Measurements from ENCODE around the gene MAP1LC3A.

The MAP1LC3A gene

GRCh38 chr20:34529742-34530141, 28.8 kb upstream of the MAP1LC3A start:
- no peak for DNase-seq (ENCODE audit: low spot score)

- no peak for DNase-seq (ENCODE audit: low spot score)
Measured at GRCh38 chr20:34530342-34530741, 28.2 kb upstream of the MAP1LC3A start.

- no peak for DNase-seq (ENCODE audit: low spot score)
Measured at GRCh38 chr20:34531608-34532265, 26.8 kb upstream of the MAP1LC3A start.

DNA sequence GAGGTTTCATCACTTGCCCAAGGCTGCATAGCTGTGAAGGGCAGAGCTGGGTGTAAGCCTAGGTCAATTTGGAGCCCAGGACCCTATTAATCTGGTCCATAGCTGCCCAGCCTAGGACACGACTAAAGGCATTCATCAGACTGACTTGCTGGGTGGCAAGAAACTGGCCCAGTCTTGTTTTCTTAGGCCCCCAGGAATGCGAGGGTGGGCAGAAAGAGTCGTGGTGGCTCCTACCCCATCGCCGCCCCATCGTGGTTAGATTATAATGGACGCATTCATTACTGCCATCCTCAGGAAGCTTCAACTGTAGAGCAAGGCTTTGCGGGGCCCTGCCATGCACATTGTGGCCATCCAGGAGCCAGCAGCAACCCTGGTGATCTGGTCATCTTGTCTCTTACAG, 26.2 kb upstream of the MAP1LC3A start:
- DNase-seq (ENCODE audit: low spot score) = no peak

GRCh38 chr20:34532756-34533155, 25.8 kb upstream of the MAP1LC3A start:
- DNase-seq (ENCODE audit: low spot score) = no peak

DNA sequence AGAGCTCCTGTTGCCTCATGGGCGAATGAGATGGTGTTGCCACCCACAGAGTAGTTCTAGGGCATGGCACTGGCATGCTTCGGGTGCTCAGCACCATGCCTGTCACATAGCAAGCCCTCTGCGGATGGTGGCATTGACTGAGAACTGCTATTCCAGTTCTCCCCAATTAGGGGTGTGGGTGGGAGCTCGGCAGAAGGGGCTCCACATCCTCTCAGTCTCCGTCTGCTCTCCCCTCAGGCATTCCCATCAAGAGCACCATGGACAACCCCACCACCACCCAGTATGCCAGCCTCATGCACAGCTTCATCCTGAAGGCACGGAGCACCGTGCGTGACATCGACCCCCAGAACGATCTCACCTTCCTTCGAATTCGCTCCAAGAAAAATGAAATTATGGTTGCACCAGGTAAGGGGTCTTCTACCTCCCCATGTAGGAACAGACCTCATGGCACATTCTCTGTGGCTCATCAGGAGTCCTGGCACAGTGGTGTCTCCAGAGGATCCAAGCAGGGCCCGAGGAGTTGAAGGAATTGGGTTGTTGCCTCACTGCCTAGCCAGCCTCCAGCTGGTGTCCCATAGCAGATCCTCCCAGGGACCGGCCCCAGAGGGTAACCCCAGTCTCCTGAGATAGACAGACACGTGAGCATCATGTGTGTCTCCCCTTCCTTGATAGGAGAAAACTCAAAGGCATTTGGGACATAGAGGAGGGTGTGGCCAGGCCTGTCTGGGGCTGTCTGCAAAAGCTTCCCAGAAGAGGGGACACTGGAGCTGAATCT, 23.9 kb upstream of the MAP1LC3A start:
- DNase-seq (ENCODE audit: low spot score) = no peak

- DNase-seq (ENCODE audit: low spot score) = no peak
Measured at GRCh38 chr20:34535301-34535840, 23.1 kb upstream of the MAP1LC3A start.

DNA sequence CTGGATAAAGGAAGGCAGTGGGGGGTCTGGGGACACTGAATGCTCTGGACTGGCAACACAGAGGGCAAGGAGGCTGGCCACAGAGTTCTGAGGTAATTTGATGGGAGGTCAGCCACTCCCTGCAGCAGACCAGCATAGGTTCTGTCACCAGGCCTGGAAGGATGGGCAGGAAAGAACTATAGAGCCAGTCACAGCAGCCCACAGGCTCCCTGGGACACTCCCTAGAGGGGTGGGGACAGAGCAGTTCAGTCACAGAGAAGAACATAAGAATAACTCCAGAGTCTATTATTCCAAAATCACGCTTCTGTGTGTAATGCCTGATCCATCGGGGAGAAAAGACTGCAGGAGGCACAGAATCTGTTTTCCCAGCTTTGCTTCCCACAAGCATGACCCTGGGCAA, 22.7 kb upstream of the MAP1LC3A start:
- DNase-seq (ENCODE audit: low spot score) = no peak

DNA sequence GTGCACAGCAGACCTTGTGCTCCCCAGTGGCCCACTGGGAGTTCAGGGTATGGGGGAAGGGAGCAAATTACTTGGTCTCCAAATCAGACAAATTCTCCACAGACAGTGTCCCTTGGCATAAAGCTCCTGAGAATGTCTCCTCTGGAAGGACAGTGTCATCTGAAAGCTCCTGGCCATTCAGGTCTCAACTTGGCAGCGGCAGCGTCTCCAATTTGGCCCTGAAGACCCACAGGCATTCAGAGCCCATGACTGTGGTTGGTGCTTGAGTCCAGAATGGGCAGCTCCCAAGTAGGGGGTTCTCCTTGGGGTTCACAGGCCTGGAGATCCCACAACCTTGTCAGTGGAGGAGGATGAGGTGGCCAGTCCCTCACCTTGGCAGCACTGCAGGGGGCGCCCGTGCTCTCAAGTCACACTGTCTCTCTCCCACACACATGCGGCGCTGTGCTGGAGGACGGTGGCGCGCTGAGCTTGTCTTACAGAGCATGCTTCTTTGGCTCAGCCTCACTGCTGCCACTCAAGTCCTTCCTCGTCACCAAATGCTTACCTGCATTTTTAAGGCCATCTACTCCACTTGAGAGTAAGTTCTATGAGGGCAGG, 21.6 kb upstream of the MAP1LC3A start:
- DNase-seq (ENCODE audit: low spot score) = no peak

DNA sequence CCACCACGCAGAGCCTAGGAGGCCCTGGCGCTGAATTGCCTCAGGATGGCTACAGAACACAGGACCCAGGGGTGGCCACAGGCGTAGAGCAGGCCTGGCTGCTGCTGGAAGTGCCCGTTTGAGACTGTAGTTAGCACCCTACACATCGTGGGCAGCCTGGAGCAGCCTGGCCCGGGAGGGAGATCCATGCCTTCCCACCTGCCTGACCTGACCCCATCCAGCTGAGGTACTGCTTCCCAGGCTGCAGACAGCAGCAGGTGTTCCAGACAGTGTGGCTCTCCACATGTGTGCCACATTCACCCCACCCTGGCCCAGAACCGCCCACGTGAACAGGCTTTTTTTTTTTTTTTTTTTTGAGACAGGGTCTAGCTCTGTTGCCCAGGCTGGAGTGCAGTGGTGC, 20.9 kb upstream of the MAP1LC3A start:
- no peak for DNase-seq (ENCODE audit: low spot score)

DNA sequence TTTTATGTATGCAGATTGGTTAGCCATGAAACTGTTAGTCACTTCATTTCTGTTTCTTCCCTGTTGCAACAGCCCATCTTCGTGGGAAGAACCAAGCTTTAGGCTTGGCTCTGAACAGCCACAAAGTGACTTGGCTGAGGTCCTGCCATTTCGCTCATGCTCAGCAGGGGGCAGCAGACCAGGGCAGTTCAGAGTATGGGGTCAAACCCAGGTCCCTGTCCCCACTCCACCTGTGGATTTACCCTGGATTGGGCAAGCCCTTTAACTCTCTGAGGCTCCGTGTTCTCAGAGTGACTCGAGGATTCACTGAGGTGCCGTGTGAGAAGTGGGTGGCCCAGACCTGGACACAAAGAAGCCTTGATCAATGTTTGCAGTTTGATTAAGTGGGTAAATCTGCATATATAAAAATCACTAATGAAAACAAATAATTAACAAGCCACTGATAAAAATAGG, 19.8 kb upstream of the MAP1LC3A start:
- DNase-seq (ENCODE audit: low spot score) = peak; percentile 66

DNA sequence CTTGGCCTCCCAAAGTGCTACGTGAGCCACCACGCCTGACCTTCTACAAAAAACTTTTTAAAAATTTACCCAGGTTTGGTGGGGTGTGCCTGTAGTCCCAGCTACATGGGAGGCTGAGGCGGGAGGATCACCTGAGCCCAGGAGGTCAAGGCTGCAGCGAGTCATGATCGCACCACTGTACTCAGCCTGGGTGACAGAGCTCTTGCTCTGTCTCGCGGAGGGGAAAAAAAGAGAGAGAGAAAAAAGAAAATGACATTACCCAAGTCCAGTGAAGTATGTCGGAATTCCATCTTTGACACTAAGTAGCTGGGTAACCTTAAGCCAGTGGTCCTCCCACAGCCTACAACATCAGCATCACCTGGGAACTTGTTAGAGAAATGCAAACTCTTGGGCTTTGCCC, 18.8 kb upstream of the MAP1LC3A start:
- DNase-seq (ENCODE audit: low spot score) = no peak

GRCh38 chr20:34540596-34541263, 17.8 kb upstream of the MAP1LC3A start:
- DNase-seq (ENCODE audit: low spot score) = no peak

DNA sequence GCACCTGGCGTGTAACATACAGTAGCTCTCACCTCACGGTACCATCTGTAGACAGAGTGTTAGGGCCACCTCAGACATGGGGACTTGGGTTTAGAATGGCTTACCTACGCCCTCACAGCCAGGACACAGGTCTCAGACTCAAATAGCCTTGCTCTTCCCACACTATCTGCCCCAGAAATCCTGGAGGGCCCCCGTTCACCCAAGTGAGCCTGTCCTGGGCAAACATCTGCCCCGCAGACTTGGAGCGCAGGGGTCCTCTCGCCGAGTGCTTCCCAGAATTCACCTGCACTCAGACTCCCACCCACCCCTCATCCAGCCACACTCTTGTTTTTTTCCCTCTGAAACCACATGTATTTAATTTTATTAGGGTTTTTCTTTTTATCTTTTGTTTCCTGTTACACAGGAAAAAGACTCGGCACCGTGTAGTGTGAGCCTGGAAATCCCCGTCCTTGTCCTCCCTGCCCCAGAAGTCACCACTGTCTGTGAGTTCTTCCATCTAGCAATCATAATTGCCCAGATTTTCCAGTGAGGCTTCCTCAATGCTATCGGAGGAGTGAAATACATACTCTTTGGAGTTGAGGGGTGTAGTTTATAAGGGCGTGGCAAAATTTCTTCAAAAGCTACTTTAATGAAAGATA, 17.1 kb upstream of the MAP1LC3A start:
- no peak for DNase-seq (ENCODE audit: low spot score)

- no peak for DNase-seq (ENCODE audit: low spot score)
Measured at GRCh38 chr20:34541917-34542316, 16.6 kb upstream of the MAP1LC3A start.

DNA sequence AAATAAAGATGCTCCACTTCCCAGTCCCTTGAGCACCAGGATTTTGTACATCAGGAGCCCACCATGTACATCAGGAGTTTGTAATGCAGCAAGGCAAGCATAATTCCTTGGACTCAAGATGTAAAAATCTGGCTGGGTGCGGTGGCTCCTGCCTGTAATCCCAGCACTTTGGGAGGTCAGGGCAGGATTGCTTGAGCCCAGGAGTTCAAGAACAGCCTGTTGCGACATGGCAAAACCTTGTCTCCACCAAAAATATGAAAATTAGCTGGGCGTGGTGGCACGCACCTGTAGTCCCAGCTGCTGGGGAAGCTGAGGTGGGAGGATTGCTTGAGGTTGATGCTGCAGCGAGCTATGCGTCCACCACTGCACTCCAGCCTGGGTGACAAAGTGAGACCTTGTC, 16.1 kb upstream of the MAP1LC3A start:
- no peak for DNase-seq (ENCODE audit: low spot score)

DNA sequence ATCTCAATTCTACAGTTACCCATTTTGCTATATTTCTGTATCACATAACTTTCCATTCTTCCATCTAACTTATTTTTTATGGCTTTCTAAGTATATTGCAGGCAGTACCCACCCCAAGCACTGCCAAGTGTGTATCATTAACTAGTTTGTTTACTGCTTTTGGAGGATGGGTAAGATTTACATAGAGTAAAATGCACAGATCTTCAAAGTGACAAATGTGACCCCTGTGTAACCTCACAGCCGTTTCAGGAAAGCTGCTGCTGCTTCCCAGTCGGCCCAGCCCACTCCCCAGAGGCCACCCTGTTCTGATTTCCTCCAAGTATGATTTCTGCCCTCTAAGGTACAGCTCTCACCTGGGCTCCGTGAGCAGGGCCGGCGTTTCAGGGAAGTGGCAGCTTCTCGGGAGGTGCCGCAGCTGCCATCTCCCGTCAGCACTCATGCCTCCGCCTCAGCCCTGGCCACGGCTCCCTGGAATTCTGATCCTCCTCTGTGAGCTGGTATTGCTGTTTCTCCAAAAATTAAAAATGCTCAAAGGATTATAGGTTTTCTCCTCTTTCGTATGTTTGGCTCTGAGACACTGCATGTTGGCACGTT, 15.0 kb upstream of the MAP1LC3A start:
- DNase-seq (ENCODE audit: low spot score) = no peak

GRCh38 chr20:34544109-34544796, 14.3 kb upstream of the MAP1LC3A start:
- no peak for DNase-seq (ENCODE audit: low spot score)

DNA sequence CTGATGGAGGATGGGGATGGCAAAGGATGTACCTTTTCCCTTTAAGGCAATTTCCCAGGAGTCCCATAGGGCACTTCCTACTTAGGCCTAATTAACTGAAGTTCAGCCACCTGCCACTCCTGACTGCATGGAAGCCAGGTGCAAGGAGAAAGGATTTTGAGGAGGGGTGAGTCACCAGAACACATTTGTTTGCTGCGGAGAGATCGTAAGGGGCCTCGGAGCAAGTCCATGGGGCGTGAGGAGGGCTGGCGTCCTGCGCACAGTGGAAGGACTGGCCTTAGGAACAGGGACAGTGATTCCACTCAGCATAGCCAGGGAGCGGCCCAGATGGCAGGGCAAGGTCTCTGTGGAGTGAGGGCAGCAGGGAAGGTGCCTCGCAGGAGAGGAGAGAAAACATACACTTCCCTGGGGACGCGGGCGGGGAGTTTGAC, 11.8 kb upstream of the MAP1LC3A start:
- DNase-seq (ENCODE audit: low spot score) = no peak

DNA sequence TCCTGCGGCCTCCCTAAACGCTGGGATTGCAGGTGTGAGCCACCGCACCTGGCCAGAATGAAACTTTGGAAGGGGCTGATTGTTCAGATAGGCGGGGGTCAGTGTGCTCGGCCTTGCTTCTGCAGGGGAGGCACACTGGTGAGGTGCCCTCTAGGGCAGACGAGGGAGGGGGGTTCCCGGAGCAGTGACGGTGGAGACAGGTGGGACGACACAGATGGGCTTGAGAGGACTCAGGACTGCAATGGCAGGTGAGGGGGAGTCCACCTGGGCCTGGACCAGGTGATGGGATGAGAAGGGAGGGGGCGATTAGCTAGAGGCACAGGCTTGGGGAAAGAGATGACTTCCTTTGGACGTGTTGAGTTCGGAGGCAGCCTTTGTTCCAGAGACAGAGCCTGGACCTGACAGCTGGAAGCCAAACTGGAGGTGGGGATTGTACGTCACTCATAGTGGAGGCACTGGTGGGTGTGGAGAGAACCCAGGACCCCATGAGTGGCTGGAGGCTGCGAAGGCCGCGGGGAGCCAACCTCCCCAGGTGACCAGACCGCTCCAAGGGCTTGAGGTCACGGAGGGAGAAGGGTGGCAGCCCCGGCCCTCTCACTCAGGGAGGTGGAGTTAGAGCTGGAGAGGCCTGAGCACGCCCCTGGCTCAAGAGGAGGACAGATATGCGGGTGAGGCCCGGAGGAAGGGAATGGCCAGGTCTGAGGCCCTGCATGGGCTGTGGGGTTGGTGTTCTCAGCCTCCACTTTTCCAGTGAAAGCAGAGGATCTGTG, 10.5 kb upstream of the MAP1LC3A start:
- no peak for DNase-seq (ENCODE audit: low spot score)

All from germinal center (tissue), 1 donor.